Lower lobe of right lung (tissue), 2 donors: Measurements from ENCODE around the gene NAV2. TPM values are rescaled to one million over a fixed set of nuclear protein-coding genes. Genes with fewer than 3 reads are reported as not detected.

ENCODE experiments used
- ATAC-seq, 2 donors: fragments of 200-7000 bp; cut with Tn5 transposase; one replicate each; pipeline ENCODE4 v1.9.1; 2020 to 2022; ENCODE audit warnings: mild to moderate bottlenecking in 2 of 2, moderate library complexity in 2 of 2
- DNase-seq: peaks from one replicate; pipeline ENCODE4 v3.0.0-alpha.2; 2020
- H3K27ac ChIP-seq: fragments of 200-600 bp; one replicate; pipeline ENCODE4 v1.8.0; 2022
- H3K27me3 ChIP-seq: fragments of 200-600 bp; one replicate; pipeline ENCODE4 v1.8.0; 2022; ENCODE audit warnings: low read depth
- H3K36me3 ChIP-seq: fragments of 200-600 bp; one replicate; pipeline ENCODE4 v1.8.0; 2022; ENCODE audit warnings: mild to moderate bottlenecking
- H3K4me1 ChIP-seq: fragments of 200-600 bp; one replicate; pipeline ENCODE4 v1.8.0; 2022
- H3K4me3 ChIP-seq: fragments of 200-600 bp; one replicate; pipeline ENCODE4 v1.8.0; 2022; ENCODE audit warnings: mild to moderate bottlenecking
- H3K9me3 ChIP-seq: fragments of 200-600 bp; one replicate; pipeline ENCODE4 v1.8.0; 2022
- intact Hi-C: fragments of 100-400 bp; cut with DNase I; formaldehyde crosslinking; loops from one replicate; pipeline ENCODE4 v1.11.0; 2022
- long read RNA-seq: library from polyadenylated mRNA; unstranded; transcript quantifications from one replicate; pipeline ENCODE4 v2.0.0, GENCODE V29; 2021
- total RNA-seq: library from RNA; stranded (reverse); fragmentation: NEBNext Ultra II Directional; extraction: Animal tissue kit (Norgen Biotek cat#: 25700); gene quantifications from one replicate; pipeline ENCODE4 v1.2.1, GENCODE V29; 2021
- TF ChIP-seq, protein P1 (sequence below): fragments of 200-600 bp; IDR thresholded peaks from one replicate; pipeline ENCODE4 v1.8.0; 2022; ENCODE audit warnings: antibody characterized with exemption, mild to moderate bottlenecking
- donor health status: DM: no; HTN: yes; CAD: no; lungs with severe emphysema.

NAV2 gene, protein sequence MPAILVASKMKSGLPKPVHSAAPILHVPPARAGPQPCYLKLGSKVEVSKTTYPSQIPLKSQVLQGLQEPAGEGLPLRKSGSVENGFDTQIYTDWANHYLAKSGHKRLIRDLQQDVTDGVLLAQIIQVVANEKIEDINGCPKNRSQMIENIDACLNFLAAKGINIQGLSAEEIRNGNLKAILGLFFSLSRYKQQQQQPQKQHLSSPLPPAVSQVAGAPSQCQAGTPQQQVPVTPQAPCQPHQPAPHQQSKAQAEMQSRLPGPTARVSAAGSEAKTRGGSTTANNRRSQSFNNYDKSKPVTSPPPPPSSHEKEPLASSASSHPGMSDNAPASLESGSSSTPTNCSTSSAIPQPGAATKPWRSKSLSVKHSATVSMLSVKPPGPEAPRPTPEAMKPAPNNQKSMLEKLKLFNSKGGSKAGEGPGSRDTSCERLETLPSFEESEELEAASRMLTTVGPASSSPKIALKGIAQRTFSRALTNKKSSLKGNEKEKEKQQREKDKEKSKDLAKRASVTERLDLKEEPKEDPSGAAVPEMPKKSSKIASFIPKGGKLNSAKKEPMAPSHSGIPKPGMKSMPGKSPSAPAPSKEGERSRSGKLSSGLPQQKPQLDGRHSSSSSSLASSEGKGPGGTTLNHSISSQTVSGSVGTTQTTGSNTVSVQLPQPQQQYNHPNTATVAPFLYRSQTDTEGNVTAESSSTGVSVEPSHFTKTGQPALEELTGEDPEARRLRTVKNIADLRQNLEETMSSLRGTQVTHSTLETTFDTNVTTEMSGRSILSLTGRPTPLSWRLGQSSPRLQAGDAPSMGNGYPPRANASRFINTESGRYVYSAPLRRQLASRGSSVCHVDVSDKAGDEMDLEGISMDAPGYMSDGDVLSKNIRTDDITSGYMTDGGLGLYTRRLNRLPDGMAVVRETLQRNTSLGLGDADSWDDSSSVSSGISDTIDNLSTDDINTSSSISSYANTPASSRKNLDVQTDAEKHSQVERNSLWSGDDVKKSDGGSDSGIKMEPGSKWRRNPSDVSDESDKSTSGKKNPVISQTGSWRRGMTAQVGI (N-terminal part only)
- 36.9 TPM for total RNA-seq
- long read RNA-seq, partial matches to known transcripts: 6 of 54 reads
- long read RNA-seq, other reads (novel, unspliced or antisense): 47 of 54 reads

DNA sequence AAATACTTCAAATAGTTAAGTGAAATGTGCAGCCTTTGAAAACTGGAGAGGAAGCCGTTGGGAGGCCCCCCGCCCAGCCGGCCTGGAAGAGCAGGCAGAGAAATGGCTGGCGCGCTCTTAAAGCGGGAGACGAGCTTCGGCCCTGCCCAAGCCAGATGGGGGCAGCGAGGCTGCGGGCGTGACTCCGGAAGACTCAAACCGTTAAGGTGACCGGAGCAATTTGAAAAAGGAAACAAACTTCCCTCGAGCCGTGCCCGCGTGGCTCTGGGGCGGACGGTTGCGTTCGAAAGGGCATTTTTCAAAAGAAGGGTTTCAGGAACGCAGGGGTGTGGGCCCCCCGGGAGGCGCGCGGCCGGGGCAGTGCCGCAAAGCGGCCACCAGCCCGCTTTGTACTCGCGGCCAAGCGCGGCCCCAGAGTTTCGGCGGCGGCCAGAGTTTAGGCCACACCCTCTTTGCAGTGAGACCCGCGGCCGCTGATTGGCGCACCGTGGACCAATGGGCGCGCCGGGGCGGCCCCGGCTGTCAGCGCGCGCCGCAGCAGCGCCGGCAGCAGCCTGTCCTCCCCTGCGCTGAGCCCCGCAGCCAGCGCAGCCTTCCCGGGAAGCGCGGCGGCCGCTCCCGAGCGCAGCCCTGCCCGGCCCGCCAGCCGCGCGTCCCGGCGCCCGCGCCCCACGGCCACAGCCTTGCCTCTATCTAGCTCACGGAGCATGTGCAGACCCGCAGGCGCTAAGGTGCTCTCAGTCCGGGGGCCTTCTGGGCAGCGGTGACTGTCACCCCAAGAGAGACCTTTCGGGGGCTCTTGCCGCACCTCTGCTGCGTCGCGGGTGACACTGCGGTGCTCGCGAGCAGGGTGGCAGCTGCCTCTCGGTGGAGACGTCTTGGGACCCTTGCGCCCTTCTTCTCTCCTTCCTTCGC is at the start of gene NAV2:
Gene NAV2 (plus strand): TSS at position 557 of the 915 bp plus-strand sequence. CDS start 859 bp downstream, outside the sequence.
- Histone ChIP-seq H3K4me1 (peaks cover 33% of the 10 kb centered on the region), H3K27me3 (peaks cover 19% of the 10 kb centered on the region)
- intact Hi-C loops: no loop called here

GRCh38 chr11:19663206-19663605 is 49.4 kb upstream of the NAV2 start:
- TF ChIP-seq, protein P1, sequence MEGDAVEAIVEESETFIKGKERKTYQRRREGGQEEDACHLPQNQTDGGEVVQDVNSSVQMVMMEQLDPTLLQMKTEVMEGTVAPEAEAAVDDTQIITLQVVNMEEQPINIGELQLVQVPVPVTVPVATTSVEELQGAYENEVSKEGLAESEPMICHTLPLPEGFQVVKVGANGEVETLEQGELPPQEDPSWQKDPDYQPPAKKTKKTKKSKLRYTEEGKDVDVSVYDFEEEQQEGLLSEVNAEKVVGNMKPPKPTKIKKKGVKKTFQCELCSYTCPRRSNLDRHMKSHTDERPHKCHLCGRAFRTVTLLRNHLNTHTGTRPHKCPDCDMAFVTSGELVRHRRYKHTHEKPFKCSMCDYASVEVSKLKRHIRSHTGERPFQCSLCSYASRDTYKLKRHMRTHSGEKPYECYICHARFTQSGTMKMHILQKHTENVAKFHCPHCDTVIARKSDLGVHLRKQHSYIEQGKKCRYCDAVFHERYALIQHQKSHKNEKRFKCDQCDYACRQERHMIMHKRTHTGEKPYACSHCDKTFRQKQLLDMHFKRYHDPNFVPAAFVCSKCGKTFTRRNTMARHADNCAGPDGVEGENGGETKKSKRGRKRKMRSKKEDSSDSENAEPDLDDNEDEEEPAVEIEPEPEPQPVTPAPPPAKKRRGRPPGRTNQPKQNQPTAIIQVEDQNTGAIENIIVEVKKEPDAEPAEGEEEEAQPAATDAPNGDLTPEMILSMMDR: no peak
- Histone ChIP-seq H3K9me3 (no peaks in the 10 kb centered on the region), H3K27me3 (no peaks in the 10 kb centered on the region), H3K36me3 (no peaks in the 10 kb centered on the region), H3K4me3 (no peak overlapping the region), H3K27ac (no peak overlapping the region), H3K4me1 (peaks cover 12% of the 10 kb centered on the region)
- ATAC-seq (no peak), DNase-seq (no peak)
- intact Hi-C loops: no loop called here

More for the DNA sequence above, at the start of gene NAV2:
- ATAC-seq (peak; percentile 97 to 99), DNase-seq (peak; percentile 94)
- H3K9me3 ChIP-seq: no peaks in the 10 kb centered on the region
- no peaks in the 10 kb centered on the region for H3K36me3 ChIP-seq
- H3K27ac ChIP-seq: peak within 1 kb of the TSS; percentile 92
- peak within 1 kb of the TSS; percentile 61 for H3K4me3 ChIP-seq
- TF ChIP-seq, protein P1: no peak

- ATAC-seq (peak; percentile 46 to 64), DNase-seq (no peak)
- H3K4me3 ChIP-seq: no peak overlapping the region
- H3K36me3 ChIP-seq: no peaks in the 10 kb centered on the region
- no peaks in the 10 kb centered on the region for H3K9me3 ChIP-seq
- H3K4me1 ChIP-seq: peaks cover 12% of the 10 kb centered on the region
- intact Hi-C loops: no loop called here
- no peaks in the 10 kb centered on the region for H3K27me3 ChIP-seq
- TF ChIP-seq, protein P1: no peak
- H3K27ac ChIP-seq: no peak overlapping the region
Observed at GRCh38 chr11:19664886-19665548, 47.6 kb upstream of the NAV2 start.

DNA sequence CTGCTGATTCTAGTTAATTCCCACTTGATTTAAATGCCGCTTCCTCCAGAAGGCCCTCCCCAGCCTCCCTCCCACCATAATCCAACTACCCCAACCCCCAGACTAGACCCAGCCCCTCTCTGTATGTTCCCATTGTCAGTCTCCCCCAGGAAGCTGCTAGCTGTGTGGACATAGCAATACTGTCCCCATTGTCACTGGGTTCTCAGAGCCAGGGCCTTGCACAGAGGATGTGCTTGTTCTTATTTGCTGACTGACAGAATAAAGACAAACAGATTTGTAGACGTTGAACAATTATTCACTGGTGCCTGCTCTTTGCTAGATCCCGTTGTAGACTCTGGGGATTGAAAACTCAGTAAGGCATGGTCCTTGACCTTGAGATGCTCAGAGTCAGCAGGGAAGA is 45.7 kb upstream of the NAV2 start:
- DNase-seq: no peak
- TF ChIP-seq, protein P1: no peak
- Histone ChIP-seq H3K4me3 (no peak overlapping the region), H3K27me3 (no peaks in the 10 kb centered on the region), H3K4me1 (peaks cover 12% of the 10 kb centered on the region), H3K9me3 (no peaks in the 10 kb centered on the region), H3K36me3 (no peaks in the 10 kb centered on the region), H3K27ac (no peak overlapping the region)
- intact Hi-C loops: no loop called here
- no peak for ATAC-seq
